Measurements from ENCODE around the gene EGFR.

EGFR gene

GRCh38 chr7:55130395-55131141, 111.8 kb downstream of the EGFR start:
- no peak for DNase-seq

DNA sequence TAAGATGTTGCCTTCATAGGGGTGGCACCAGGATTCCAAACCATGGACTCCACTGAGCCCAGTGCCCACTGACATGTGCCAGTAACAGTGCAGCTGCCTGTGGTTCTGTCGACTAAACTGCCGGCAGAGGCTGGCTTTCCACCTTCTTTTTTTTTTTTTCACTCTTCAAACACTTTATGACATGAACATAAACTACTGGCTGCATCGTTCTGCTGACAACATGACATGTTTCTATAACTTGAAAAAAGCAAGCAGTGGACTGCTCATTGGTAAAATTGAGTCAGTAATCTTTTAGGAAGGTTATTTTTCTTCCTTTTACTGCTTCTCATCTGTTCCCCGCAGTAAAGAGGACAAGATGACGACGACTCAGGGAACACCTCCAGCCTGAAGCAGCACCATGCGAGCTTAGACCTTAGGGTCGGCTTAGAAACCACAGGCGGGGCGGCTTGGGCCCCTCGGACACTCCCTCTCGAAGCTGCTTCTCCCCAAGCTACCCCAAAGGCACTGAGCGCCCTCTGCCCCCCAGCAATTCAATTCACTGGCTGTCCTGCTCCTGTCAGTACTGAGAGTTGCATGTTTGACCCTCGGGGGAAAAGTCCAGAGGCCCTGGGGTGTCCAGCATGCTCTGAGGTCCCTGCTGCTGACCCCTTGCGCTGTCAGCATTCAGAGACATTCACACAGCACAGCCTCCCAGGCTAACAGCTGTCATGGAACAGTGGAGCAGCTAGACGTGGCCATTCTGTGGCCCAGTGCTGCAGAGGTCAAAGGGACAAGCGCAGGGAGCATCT, 112.5 kb downstream of the EGFR start:
- DNase-seq = no peak

DNA sequence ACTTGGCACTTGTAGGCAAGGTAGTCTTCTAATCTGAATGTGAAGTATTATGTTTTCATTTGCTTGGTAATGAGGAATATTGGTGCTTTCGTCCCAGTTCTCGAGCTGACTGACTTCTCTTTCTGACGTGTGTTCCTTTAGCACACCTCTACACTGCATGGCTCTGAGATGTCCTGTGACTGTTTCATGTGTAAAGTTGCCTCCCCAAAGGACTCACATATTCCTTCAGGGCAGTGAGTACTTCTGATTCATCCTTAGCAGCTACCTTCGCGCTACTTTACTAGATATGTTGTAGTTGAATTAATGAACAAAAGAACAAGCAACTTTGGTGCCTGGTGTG, 113.7 kb downstream of the EGFR start:
- no peak for DNase-seq

DNA sequence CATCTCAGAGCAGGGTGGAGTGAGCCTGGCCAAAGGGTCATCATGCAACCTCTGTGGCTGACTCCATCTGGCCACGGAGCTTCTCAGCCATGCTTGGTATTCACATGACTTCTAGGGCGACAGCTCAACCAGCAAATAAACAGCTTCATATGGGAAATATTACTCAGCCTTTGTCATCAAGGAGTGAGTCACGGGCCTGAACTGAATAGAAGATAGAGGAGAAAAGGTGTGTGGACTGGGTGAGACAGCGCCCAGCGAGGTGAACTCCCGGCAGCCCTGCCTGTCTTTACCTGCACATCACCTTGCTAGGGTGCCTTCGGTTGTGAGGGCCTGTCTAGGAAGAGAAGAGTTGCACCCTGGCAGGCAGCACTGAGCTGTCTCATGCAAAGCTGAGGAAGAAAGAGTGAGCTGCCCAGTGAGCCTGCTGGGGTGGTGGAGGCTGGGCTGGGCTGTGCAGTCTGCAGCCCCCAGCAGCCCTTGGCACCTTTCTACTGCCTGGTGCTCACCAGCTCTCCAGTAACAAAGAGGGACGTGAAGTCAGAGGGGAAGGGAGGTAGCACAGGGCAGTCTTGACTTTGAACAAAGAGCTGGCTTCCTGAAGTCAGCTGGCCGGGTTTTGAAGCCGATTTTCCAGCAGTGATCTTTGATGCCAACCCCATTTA, 114.2 kb downstream of the EGFR start:
- no peak for DNase-seq

DNA sequence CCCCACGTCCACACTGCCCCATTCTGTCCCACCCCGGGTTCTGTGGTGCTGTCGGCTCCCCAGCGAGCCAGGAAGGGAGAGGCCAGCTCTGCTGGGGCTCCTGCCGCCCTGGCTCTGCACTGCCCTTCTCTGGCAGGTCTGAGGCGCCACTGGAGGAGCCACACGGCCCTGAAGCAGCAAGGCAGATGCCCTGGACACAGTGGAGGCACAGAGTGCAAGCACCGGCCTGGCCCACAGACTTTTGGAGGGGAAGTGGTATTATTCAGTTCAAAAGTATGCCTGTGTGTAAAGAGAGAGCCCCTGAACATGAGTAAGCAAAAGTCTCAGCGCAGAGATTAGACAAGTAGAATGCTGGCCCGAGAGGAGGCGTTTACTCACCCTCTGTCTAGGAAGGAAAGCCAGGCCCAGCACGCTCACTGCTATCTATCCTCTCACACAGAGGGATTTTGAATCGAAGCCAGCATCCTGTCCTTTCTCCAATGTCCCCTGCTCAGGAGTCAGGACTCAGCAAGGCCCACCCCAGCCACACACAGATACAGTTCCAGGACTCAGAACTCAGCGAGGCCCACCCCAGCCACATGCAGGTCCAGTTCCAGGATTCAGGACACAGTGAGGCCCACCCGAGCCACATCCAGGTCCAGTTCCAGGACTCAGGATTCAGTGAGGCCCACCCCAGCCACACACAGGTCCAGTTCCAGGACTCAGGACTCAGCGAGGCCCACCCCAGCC, 115.0 kb downstream of the EGFR start:
- no peak for DNase-seq

- no peak for DNase-seq
Observed at GRCh38 chr7:55134359-55134725, 115.5 kb downstream of the EGFR start.

- DNase-seq = no peak
Observed at GRCh38 chr7:55134786-55135185, 116.0 kb downstream of the EGFR start.

DNA sequence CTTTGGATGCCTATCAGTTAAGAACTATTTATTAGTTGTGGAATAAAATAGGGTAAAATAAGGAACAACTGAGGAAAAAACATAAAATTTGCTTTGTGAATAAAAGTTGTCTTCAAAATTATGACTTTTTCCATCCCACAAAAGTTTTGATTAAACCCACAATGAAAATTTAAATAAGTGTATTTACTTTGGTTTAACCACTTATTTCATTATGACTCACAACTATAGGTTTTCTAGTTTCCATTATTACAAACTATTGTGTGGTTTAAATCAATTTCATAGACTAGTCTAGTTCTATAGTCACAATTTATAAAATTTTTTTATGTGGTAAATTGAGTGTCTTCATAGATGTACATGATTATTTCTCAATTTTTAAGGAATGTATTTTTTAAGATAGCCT, 116.6 kb downstream of the EGFR start:
- DNase-seq = no peak

DNA sequence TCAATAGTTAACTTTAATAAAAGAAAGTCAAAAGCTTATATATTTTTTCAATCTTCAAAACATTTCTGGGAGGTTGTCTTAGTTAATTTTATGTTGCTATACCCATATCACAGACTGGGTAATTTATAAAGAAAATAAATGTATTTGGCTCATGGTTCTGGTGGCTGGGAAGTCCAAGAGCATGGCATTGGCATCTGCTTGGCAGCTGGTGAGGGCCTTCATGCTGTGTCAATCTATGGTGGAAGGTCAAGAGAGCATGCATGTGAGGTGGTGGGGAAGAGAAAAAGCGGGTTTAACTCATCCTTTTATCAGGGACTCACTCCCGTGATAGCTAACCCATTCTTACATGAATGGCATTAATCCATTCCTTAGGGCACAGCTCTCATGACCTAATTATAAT, 119.8 kb downstream of the EGFR start:
- no peak for DNase-seq

- no peak for DNase-seq
Observed at GRCh38 chr7:55140221-55140940, 121.6 kb downstream of the EGFR start.

- DNase-seq = no peak
Observed at GRCh38 chr7:55140941-55141278, 122.1 kb downstream of the EGFR start.

DNA sequence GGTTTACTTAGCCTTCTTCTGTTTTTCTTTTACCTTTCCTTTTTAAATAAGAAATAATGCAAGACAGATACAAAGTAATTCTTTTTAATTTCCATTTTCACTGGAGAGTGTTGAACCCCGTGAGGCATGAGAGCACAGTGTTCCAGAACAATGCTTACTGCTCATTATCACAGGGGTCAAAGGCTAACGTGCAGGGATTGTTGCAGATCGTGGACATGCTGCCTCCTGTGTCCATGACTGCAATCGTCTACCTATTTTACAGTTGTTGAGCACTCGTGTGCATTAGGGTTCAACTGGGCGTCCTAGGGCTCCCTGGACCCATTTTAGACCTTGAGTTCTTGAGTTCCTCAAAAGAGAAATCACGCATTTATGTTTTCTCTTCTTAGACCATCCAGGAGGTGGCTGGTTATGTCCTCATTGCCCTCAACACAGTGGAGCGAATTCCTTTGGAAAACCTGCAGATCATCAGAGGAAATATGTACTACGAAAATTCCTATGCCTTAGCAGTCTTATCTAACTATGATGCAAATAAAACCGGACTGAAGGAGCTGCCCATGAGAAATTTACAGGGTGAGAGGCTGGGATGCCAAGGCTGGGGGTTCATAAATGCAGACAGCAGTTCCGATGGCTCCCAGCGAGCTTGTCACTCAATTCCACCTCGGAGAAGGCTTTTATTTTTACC, 124.2 kb downstream of the EGFR start:
- DNase-seq = no peak

DNA sequence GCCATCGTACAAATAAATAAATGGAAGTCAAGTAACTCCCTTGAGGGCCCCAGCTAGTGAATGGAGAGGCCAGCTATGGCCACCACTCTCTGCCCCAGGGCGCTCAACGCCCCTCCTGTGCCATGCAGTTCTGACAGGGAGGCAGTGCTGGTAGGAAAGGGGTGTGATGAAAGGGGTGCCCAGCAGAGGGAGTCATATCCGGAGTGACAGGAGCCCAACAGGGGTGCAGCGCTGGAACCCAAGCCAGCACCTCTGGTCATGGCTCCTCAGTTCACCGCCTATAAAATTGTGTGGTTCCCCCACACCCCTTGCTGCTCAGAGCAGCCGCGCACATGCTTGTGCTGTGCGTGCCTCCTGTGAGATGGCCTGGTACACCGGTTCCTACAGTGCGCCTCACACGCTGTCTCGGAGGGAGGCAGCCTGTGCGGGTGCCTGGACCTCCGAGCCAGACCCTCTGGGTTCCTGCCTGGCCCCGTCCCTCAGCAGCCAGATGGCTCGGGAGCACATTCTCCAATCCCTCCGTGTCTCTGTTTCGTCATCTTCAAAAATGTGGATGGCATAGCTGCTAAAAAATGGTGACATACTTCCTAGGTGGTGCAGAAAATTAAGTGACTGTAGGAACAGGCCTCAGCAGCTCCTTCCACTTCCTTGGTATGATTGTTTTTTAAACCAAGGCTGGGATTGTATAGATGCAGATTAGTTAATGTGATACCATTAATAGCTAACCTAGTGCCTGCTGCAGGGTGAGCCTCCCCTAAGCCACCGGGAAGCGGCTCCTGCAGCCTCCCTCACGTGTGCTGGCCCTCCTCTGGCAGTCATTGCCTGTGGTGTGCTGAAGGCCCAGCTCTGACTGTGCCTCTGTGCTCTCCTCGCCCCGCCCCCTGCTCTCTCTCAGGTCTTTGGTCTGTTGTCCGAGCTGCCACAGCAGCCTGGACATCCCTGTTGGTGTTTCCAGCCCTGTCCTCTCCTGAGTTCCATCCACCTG, 125.8 kb downstream of the EGFR start:
- DNase-seq = no peak

GRCh38 chr7:55145606-55146005, 126.8 kb downstream of the EGFR start:
- DNase-seq = no peak

DNA sequence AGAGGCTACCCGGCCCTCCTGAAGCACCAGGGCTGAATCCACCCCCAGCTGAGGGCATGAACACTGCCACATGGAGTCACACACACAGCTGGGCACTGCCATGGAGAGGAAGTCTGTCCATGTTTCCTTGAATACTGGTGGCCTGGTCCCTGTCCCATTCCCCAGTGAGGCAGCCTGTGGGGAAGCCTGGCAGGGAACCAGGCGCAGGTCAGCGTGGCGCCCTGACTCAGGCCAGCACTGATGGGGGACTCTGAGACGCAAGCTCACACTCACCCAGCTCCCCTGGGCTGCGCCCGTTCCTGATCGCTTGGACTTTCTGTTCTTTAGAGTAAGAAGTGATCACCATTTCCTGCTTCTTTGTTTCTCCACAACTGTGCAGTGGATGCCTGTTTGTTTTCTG, 128.3 kb downstream of the EGFR start:
- no peak for DNase-seq

GRCh38 chr7:55147736-55148135, 128.9 kb downstream of the EGFR start:
- DNase-seq = no peak

GRCh38 chr7:55148571-55148970, 129.8 kb downstream of the EGFR start:
- no peak for DNase-seq

DNA sequence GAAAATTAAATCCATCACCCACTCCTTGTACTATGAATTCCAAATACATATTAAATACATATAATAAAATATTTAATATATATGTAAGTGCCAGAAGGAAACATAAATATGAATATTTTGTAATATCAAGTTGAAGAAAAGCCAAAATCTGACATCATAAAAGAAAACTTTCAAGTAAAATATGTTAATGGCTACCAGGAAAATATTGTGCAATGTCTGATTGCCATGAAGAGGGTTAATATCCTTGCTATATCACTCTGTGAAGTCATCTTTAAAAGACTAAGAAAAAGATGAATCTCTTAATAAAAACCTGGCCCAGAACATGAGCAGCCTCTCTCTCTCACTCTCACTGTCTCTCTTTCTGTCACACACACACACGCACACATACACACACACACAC, 130.2 kb downstream of the EGFR start:
- no peak for DNase-seq

DNA sequence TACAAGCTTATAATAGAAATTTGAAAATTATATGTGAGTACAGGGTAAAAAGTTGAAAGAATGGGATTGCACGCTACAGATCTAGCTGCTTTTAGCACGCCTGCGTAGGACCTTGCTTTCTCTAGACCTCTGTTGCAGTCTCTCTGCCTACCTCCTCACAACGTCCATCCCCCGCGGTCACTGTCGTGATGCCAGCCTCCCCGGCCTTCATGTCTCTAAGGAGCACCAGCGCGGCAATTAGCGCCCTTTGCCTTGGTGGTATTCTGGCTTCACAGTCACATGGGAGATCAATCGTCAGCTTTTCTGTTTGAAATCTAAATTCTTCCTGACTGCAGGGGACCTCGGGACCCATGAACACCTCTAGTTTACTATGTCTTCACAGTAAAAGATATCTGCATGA, 131.3 kb downstream of the EGFR start:
- DNase-seq = no peak

- DNase-seq = no peak
Observed at GRCh38 chr7:55150709-55151451, 132.1 kb downstream of the EGFR start.
